GM21526 (cell line): ENCODE data around the gene LMTK2.
A peak's percentile ranks its signal among the peaks of the same experiment; 100 is the strongest.

Experiments used
- ATAC-seq: cut with Tn5 transposase; IDR thresholded peaks from one replicate; pipeline ENCODE4 v1.9.1; 2021; ENCODE audit warnings: moderate library complexity; ENCODE audit not compliant: unreplicated experiment, low FRiP score

LMTK2 gene

GRCh38 chr7:98135984-98136383, 29.3 kb downstream of the LMTK2 start:
- no peak for ATAC-seq

- ATAC-seq = no peak
Observed at GRCh38 chr7:98136423-98136822, 29.8 kb downstream of the LMTK2 start.

GRCh38 chr7:98137134-98137825, 30.6 kb downstream of the LMTK2 start:
- no peak for ATAC-seq

GRCh38 chr7:98137826-98138151, 31.1 kb downstream of the LMTK2 start:
- peak; percentile 78 for ATAC-seq

- ATAC-seq = no peak
Observed at GRCh38 chr7:98138672-98139071, 32.0 kb downstream of the LMTK2 start.

GRCh38 chr7:98142658-98143057, 36.0 kb downstream of the LMTK2 start:
- ATAC-seq = no peak

- ATAC-seq = no peak
Observed at GRCh38 chr7:98148607-98149006, 41.9 kb downstream of the LMTK2 start.

- no peak for ATAC-seq
Observed at GRCh38 chr7:98149116-98149692, 42.5 kb downstream of the LMTK2 start.

- no peak for ATAC-seq
Observed at GRCh38 chr7:98151884-98152283, 45.2 kb downstream of the LMTK2 start.

- no peak for ATAC-seq
Observed at GRCh38 chr7:98156700-98157099, 50.0 kb downstream of the LMTK2 start.

- ATAC-seq = no peak
Observed at GRCh38 chr7:98157761-98158160, 51.1 kb downstream of the LMTK2 start.

- no peak for ATAC-seq
Observed at GRCh38 chr7:98162758-98163157, 56.1 kb downstream of the LMTK2 start.

GRCh38 chr7:98163269-98163668, 56.6 kb downstream of the LMTK2 start:
- ATAC-seq = no peak

GRCh38 chr7:98163704-98164494, 57.2 kb downstream of the LMTK2 start:
- ATAC-seq = no peak

GRCh38 chr7:98165827-98166667, 59.4 kb downstream of the LMTK2 start:
- ATAC-seq = peak; percentile 59

GRCh38 chr7:98166668-98166970, 60.0 kb downstream of the LMTK2 start:
- ATAC-seq = no peak

- no peak for ATAC-seq
Observed at GRCh38 chr7:98167653-98168052, 61.0 kb downstream of the LMTK2 start.

GRCh38 chr7:98168181-98168903, 61.7 kb downstream of the LMTK2 start:
- ATAC-seq = peak; percentile 52

GRCh38 chr7:98168904-98169621, 62.4 kb downstream of the LMTK2 start:
- no peak for ATAC-seq

- ATAC-seq = no peak
Observed at GRCh38 chr7:98170966-98171365, 64.3 kb downstream of the LMTK2 start.
